AG04450 (cell line): Measurements from ENCODE around the gene COPA. TPM values are rescaled to one million over a fixed set of nuclear protein-coding genes. Genes with fewer than 3 reads are reported as not detected.

ENCODE experiments used
- CTCF ChIA-PET: fragments of 300-600, 350-600 bp; formaldehyde crosslinking; extraction: SDS; loops from one replicate; lab custom pipeline; 2022; ENCODE audit warnings: antibody characterized with exemption, inconsistent platforms; lab: Charles Lee
- POLR2A ChIA-PET: fragments of 350-600 bp; formaldehyde crosslinking; extraction: SDS; loops from one replicate; lab custom pipeline; 2021; ENCODE audit warnings: antibody characterized with exemption, inconsistent platforms; lab: Yijun Ruan, JAX
- DNase-seq: peaks from one replicate; pipeline ENCODE4 v3.0.0-alpha.2; 2011; ENCODE audit warnings: low read depth, low spot score
- H3K27ac ChIP-seq: one replicate; pipeline ENCODE4 v1.5.1; 2012; ENCODE audit warnings: low read depth, low read length, control low read depth
- H3K27me3 ChIP-seq: one replicate; pipeline ENCODE4 v1.6.0; 2012; ENCODE audit warnings: low read length; ENCODE audit not compliant: control insufficient read depth, insufficient read depth
- H3K4me3 ChIP-seq: 2 replicates; pipeline ENCODE4 v1.5.1; 2011; ENCODE audit warnings: mild to moderate bottlenecking, low read depth, low read length, control low read depth
- H3K9me3 ChIP-seq: 2 replicates; pipeline ENCODE4 v1.5.1; 2012; ENCODE audit warnings: low read length; ENCODE audit not compliant: control insufficient read depth, insufficient read depth
- polyA plus RNA-seq: library from polyadenylated mRNA; depleted of rRNA; stranded (reverse); fragments of >200 nt; gene quantifications from 2 replicates; pipeline ENCODE4 v1.2.3, GENCODE V29; 2011; rRNA removed
- small RNA-seq: library from RNA; depleted of rRNA; stranded (forward); fragments of <200 nt; gene quantifications from one replicate; pipeline ENCODE3, GENCODE V24; 2012; ENCODE audit warnings: low read depth; ENCODE audit not compliant: insufficient read length
- TF ChIP-seq, protein P1 (sequence below): IDR thresholded peaks from 2 replicates; pipeline ENCODE4 v1.5.1; 2011; ENCODE audit warnings: low read depth, low read length, control low read depth, inconsistent platforms

COPA gene
- polyA plus RNA-seq, 1 experiment = 384 TPM

DNA sequence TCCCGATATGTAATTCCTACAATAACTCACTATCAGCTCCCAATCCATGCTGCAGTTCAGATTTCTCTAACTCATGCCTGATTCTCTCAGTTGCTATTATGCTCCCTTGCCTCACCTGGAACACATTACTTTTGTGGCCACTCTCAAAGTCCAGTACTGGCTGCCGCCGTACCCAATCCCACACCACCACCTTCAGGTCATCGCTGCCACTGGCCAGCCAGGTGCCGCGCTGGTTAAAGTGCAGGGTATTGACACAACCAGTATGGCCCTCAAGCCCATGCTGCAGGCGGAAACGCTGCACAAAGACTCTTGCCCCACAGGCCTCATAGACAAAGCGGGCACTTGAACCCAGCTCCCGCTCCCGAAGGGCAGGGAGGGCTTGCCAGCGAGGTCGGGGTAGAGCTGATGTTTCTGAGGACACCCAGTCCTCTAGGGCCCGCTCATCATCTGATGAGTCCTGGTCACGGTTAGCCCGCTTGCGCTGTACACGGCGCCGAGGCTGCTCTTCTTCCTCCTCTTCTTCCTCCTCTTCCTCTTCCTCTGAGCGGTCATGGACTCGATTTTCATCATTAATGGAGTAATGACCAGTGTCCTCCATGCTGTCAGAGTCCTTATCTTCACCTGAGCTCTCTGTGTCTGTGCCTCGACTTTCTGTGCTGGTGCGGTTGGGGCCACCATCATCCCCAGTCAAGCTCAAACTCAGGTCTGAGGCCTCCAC lies 103.3 kb downstream of the COPA start:
- TF ChIP-seq, protein P1, sequence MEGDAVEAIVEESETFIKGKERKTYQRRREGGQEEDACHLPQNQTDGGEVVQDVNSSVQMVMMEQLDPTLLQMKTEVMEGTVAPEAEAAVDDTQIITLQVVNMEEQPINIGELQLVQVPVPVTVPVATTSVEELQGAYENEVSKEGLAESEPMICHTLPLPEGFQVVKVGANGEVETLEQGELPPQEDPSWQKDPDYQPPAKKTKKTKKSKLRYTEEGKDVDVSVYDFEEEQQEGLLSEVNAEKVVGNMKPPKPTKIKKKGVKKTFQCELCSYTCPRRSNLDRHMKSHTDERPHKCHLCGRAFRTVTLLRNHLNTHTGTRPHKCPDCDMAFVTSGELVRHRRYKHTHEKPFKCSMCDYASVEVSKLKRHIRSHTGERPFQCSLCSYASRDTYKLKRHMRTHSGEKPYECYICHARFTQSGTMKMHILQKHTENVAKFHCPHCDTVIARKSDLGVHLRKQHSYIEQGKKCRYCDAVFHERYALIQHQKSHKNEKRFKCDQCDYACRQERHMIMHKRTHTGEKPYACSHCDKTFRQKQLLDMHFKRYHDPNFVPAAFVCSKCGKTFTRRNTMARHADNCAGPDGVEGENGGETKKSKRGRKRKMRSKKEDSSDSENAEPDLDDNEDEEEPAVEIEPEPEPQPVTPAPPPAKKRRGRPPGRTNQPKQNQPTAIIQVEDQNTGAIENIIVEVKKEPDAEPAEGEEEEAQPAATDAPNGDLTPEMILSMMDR = no peak
- ChIA-PET CTCF (interaction anchor here (0.6 to 4.4 kb wide), 8 partner anchors 11 to 139 kb away, joined by 3 to 60 read pairs (median 8); no protein-coding TSS in a partner anchor), POLR2A (no interaction called here)
- Histone ChIP-seq H3K27me3 (no peaks in the 10 kb centered on the region), H3K27ac (no peak overlapping the region), H3K9me3 (no peaks in the 10 kb centered on the region), H3K4me3 (no peak overlapping the region)
- DNase-seq = no peak

Small RNAs within 50 kb of the gene (small RNA-seq; reads per million reads assigned to genes)
- gene RF00019 (not detected), gene RNU4-42P (not detected)

Other genes starting within 250 kb of the COPA start
- 12.7 and 18.8 TPM in 2 replicates for gene IGSF8, start 244.6 kb downstream of the COPA start, polyA plus RNA-seq
- 6.2 and 6.5 TPM in 2 replicates for gene ATP1A2, start 227.5 kb downstream of the COPA start, polyA plus RNA-seq
- gene ATP1A4, start 191.6 kb downstream of the COPA start, polyA plus RNA-seq = not detected in 2 replicates
- 0.17 and 0.20 TPM in 2 replicates for gene CASQ1, start 152.7 kb downstream of the COPA start, polyA plus RNA-seq
- gene PEA15, start 137.9 kb downstream of the COPA start, polyA plus RNA-seq = 512 and 555 TPM in 2 replicates
- 108 and 111 TPM in 2 replicates for gene DCAF8, start 80.7 kb downstream of the COPA start, polyA plus RNA-seq
- gene PEX19, start 58.1 kb downstream of the COPA start, polyA plus RNA-seq = 77.2 and 87.5 TPM in 2 replicates
- gene NCSTN, start 133 bp upstream of the COPA start, polyA plus RNA-seq = 189 and 195 TPM in 2 replicates
- 0.19 and 0.35 TPM in 2 replicates for gene NHLH1, start 23.8 kb upstream of the COPA start, polyA plus RNA-seq
- gene VANGL2, start 57.3 kb upstream of the COPA start, polyA plus RNA-seq = 3.4 TPM in 2 replicates
- not detected in 2 replicates for gene SLAMF6, start 180.0 kb upstream of the COPA start, polyA plus RNA-seq
- not detected in 2 replicates for gene CD84, start 236.2 kb upstream of the COPA start, polyA plus RNA-seq